ENCODE results near the gene ERMARD. TPM values are rescaled to one million over a fixed set of nuclear protein-coding genes. Genes with fewer than 3 reads are reported as not detected.

The ERMARD gene
- total and polyA plus RNA-seq, 2 donors (not counting 3 experiments of a cell fraction or from before 2014, with no cell fraction given), result 23.8 to 36.4 TPM

- no peaks in the 10 kb centered on the region for H3K9me1 ChIP-seq (replicated peaks; ENCODE audit: control insufficient read depth, extremely low read depth, insufficient read depth, low read length)
- no peaks in the 10 kb centered on the region for H3K27me3 ChIP-seq (ENCODE audit: control insufficient read depth in 2 of 2, insufficient read depth in 2 of 2, low read length in 2 of 2)
- no peaks in the 10 kb centered on the region for H4K20me1 ChIP-seq (replicated peaks; ENCODE audit: control insufficient read depth, extremely low read depth, insufficient read depth, low read length)
- peak; percentile 72 for DNase-seq (ENCODE audit: low read depth, low spot score)
- FAIRE-seq, result peak; percentile 49
- TF ChIP-seq CTCF (IDR thresholded peaks at IDR 0.05; ENCODE audit: extremely low read depth in 1 of 2, insufficient read depth in 1 of 2, low read depth in 1 of 2, low read length in 2 of 2), result no peak
- peak; percentile 24 for TF ChIP-seq POLR2AphosphoS5 (IDR thresholded peaks at IDR 0.05; ENCODE audit: insufficient read depth, low read depth, low read length)
- peak overlapping the region; percentile 49 for H3K4me2 ChIP-seq (ENCODE audit: insufficient read depth, low read length)
- peaks cover 30% of the 10 kb centered on the region for H3K4me1 ChIP-seq (ENCODE audit: control insufficient read depth, extremely low read depth, insufficient read depth, low read length)
- ChIA-PET CTCF (interaction anchor here (0.6 to 3.3 kb wide), 3 partner anchors 14 to 510 kb away, joined by 3 to 18 read pairs (median 3); no protein-coding TSS in a partner anchor), POLR2A (no interaction called here)
- H2AFZ ChIP-seq (ENCODE audit: low read depth, low read length), result no peak overlapping the region
- peaks cover 38% of the 10 kb centered on the region for H3K79me2 ChIP-seq (ENCODE audit: control insufficient read depth, insufficient read depth, low read length)
- H3K9ac ChIP-seq (replicated peaks; ENCODE audit: extremely low read depth, insufficient read depth, low read length), result peak overlapping the region; percentile 70
- peak overlapping the region; percentile 77 for H3K27ac ChIP-seq (ENCODE audit: insufficient read depth, low read depth, low read length)
- H3K4me3 ChIP-seq (replicated peaks in 1 of 3; ENCODE audit: insufficient read depth in 1 of 3, low read depth in 1 of 3, low read length in 3 of 3), result peak overlapping the region; percentile 25 to 95 (median 71)
- dilution Hi-C loops (cut with MboI; ENCODE audit: extremely low pct_ligation_motif_present, low sequenced_read_pairs), result no loop called here
- H3K36me3 ChIP-seq (ENCODE audit: control insufficient read depth in 2 of 2, extremely low read depth in 1 of 2, insufficient read depth in 2 of 2, low read length in 2 of 2), result no peaks in the 10 kb centered on the region
- intact Hi-C loops (cut with micrococcal nuclease), result loop anchor here (1.0 to 10.0 kb wide), 3 partner anchors 21 to 769 kb away; partner anchors contain the start of genes C6orf120 and WDR27
- no peaks in the 10 kb centered on the region for H3K9me3 ChIP-seq (replicated peaks; ENCODE audit: control insufficient read depth, insufficient read depth, low read length)
- TSS peak; percentile 81 for BruUV-seq (replicated peaks)
These were observed 28.1 kb upstream of the ERMARD start for GRCh38 chr6:169723200-169723909.

- intact Hi-C loops (cut with micrococcal nuclease) (loop anchor here (1.0 to 10.0 kb wide), 3 partner anchors 22 to 769 kb away; partner anchors contain the start of genes C6orf120 and WDR27), dilution Hi-C loops (cut with MboI; ENCODE audit: extremely low pct_ligation_motif_present, low sequenced_read_pairs) (no loop called here)
- H3K36me3 ChIP-seq (ENCODE audit: control insufficient read depth in 2 of 2, extremely low read depth in 1 of 2, insufficient read depth in 2 of 2, low read length in 2 of 2), result no peaks in the 10 kb centered on the region
- H3K9me1 ChIP-seq (replicated peaks; ENCODE audit: control insufficient read depth, extremely low read depth, insufficient read depth, low read length), result no peaks in the 10 kb centered on the region
- no peaks in the 10 kb centered on the region for H4K20me1 ChIP-seq (replicated peaks; ENCODE audit: control insufficient read depth, extremely low read depth, insufficient read depth, low read length)
- H3K4me3 ChIP-seq (replicated peaks in 1 of 3; ENCODE audit: insufficient read depth in 1 of 3, low read depth in 1 of 3, low read length in 3 of 3), result peak overlapping the region in 1 of 3 experiments; percentile 95
- H3K9ac ChIP-seq (replicated peaks; ENCODE audit: extremely low read depth, insufficient read depth, low read length), result peak overlapping the region; percentile 85
- BruUV-seq (replicated peaks), result no TSS peak
- peak overlapping the region; percentile 59 for H3K27ac ChIP-seq (ENCODE audit: insufficient read depth, low read depth, low read length)
- FAIRE-seq (no peak), DNase-seq (ENCODE audit: low read depth, low spot score) (no peak)
- TF ChIP-seq, protein P1, sequence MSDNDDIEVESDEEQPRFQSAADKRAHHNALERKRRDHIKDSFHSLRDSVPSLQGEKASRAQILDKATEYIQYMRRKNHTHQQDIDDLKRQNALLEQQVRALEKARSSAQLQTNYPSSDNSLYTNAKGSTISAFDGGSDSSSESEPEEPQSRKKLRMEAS (IDR thresholded peaks at IDR 0.05; ENCODE audit: insufficient read depth, insufficient read length), result no peak
- TF ChIP-seq POLR2A (IDR thresholded peaks at IDR 0.05; ENCODE audit: low read depth, low read length) (no peak), GATA2 (IDR thresholded peaks at IDR 0.05; ENCODE audit: insufficient read depth, insufficient read length, low read depth, low read length) (no peak), MYC (IDR thresholded peaks at IDR 0.05; ENCODE audit: low read depth, low read length) (no peak), CTCF (IDR thresholded peaks at IDR 0.05; ENCODE audit: extremely low read depth in 1 of 2, insufficient read depth in 1 of 2, low read depth in 1 of 2, low read length in 2 of 2) (no peak), FOS (IDR thresholded peaks at IDR 0.05; ENCODE audit: borderline replicate concordance, insufficient read depth, low read length) (no peak), EZH2 (IDR thresholded peaks at IDR 0.05; ENCODE audit: borderline replicate concordance, low read depth, low read length, severe bottlenecking) (no peak), POLR2AphosphoS5 (IDR thresholded peaks at IDR 0.05; ENCODE audit: insufficient read depth, low read depth, low read length) (no peak), JUN (IDR thresholded peaks at IDR 0.05; ENCODE audit: borderline replicate concordance, insufficient read depth, insufficient read length, low read depth) (no peak)
- no peaks in the 10 kb centered on the region for H3K9me3 ChIP-seq (replicated peaks; ENCODE audit: control insufficient read depth, insufficient read depth, low read length)
- no peaks in the 10 kb centered on the region for H3K27me3 ChIP-seq (ENCODE audit: control insufficient read depth in 2 of 2, insufficient read depth in 2 of 2, low read length in 2 of 2)
- H2AFZ ChIP-seq (ENCODE audit: low read depth, low read length), result no peak overlapping the region
- ChIA-PET CTCF (interaction anchor here (0.6 to 3.3 kb wide), 3 partner anchors 15 to 511 kb away, joined by 3 to 18 read pairs (median 9); no protein-coding TSS in a partner anchor), POLR2A (no interaction called here)
- peaks cover 32% of the 10 kb centered on the region for H3K4me1 ChIP-seq (ENCODE audit: control insufficient read depth, extremely low read depth, insufficient read depth, low read length)
- peaks cover 34% of the 10 kb centered on the region for H3K79me2 ChIP-seq (ENCODE audit: control insufficient read depth, insufficient read depth, low read length)
- H3K4me2 ChIP-seq (ENCODE audit: insufficient read depth, low read length), result no peak overlapping the region
These were observed 27.4 kb upstream of the ERMARD start for GRCh38 chr6:169723991-169724493.

Data from endothelial cell of umbilical vein (primary cell).